Panc1 (cell line): Measurements from ENCODE around the gene HNRNPAB.

ENCODE experiments used
- CTCF ChIP-seq: fragments of 450-650 bp; IDR thresholded peaks from 2 replicates; pipeline ENCODE4 v1.5.1; 2017; ENCODE audit warnings: mild to moderate bottlenecking
- REST ChIP-seq, 2 experiments: IDR thresholded peaks; 2 replicates each; pipeline ENCODE4 v1.6.1; 2011 to 2012; ENCODE audit warnings: low read depth in 2 of 2, control low read depth in 1 of 2, low read length in 1 of 2, mild to moderate bottlenecking in 1 of 2, moderate library complexity in 1 of 2; ENCODE audit not compliant: insufficient read depth in 1 of 2

GRCh38 chr5:178216779-178217178 is 12.4 kb downstream of the HNRNPAB start:
- no peak for TF ChIP-seq CTCF
- no peak for TF ChIP-seq REST (IDR thresholded peaks at IDR 0.05; ENCODE audit: insufficient read depth in 1 of 2, low read depth in 2 of 2, low read length in 1 of 2)
